Type B pancreatic cell (in vitro differentiated cells): Measurements from ENCODE around the gene NRAP. TPM values are rescaled to one million over a fixed set of nuclear protein-coding genes. Genes with fewer than 3 reads are reported as not detected.

Source experiments
- DNase-seq: peaks from one replicate; pipeline ENCODE4 v3.0.0; 2021; ENCODE audit warnings: mixed read lengths; ENCODE audit not compliant: unreplicated experiment; ENCODE audit errors: extremely low spot score
- H3K27ac Mint-ChIP-seq: 2 replicates; pipeline ENCODE4 v1.8.0; 2021; ENCODE audit warnings: mild to moderate bottlenecking, mixed read lengths
- H3K27me3 Mint-ChIP-seq: 2 replicates; pipeline ENCODE4 v1.8.0; 2021; ENCODE audit warnings: mixed read lengths
- H3K36me3 Mint-ChIP-seq: 2 replicates; pipeline ENCODE4 v1.8.0; 2021; ENCODE audit warnings: mixed read lengths
- H3K4me1 Mint-ChIP-seq: one replicate; pipeline ENCODE4 v1.8.0; 2021; ENCODE audit warnings: mixed read lengths; ENCODE audit not compliant: unreplicated experiment
- H3K4me3 Mint-ChIP-seq: 2 replicates; pipeline ENCODE4 v1.8.0; 2021; ENCODE audit warnings: mild to moderate bottlenecking, mixed read lengths
- H3K9me3 Mint-ChIP-seq: 2 replicates; pipeline ENCODE4 v1.8.0; 2021; ENCODE audit warnings: mixed read lengths
- CTCF ChIP-seq: fragments of 200-600 bp; sonication (generic); conservative IDR thresholded peaks from 2 replicates; pipeline ENCODE4 v1.5.0; 2021; ENCODE audit warnings: antibody characterized with exemption, mild to moderate bottlenecking
- total RNA-seq: library from RNA; stranded (reverse); gene quantifications from 2 replicates; pipeline ENCODE4 v1.2.1, GENCODE V29; 2021; ENCODE audit warnings: low replicate concordance

NRAP gene
- total RNA-seq, 1 donor from 2014 or later = not detected

- H3K27me3 Mint-ChIP-seq = peaks cover 33% of the 10 kb centered on the region
- H3K9me3 Mint-ChIP-seq = no peaks in the 10 kb centered on the region
- DNase-seq = no peak
- H3K27ac Mint-ChIP-seq = no peak overlapping the region
- TF ChIP-seq CTCF = no peak
- H3K4me1 Mint-ChIP-seq = no peaks in the 10 kb centered on the region
- H3K36me3 Mint-ChIP-seq = no peaks in the 10 kb centered on the region
- H3K4me3 Mint-ChIP-seq = no peak overlapping the region
Measured at GRCh38 chr10:113625461-113626186, 38.2 kb downstream of the NRAP start.

- Mint-ChIP-seq H3K27ac (no peak overlapping the region), H3K9me3 (no peaks in the 10 kb centered on the region), H3K4me1 (no peaks in the 10 kb centered on the region), H3K36me3 (no peaks in the 10 kb centered on the region), H3K4me3 (no peak overlapping the region), H3K27me3 (peaks cover 37% of the 10 kb centered on the region)
- no peak for TF ChIP-seq CTCF
- no peak for DNase-seq
Measured at GRCh38 chr10:113622831-113623230, 41.0 kb downstream of the NRAP start.

- H3K36me3 Mint-ChIP-seq = no peaks in the 10 kb centered on the region
- DNase-seq = no peak
- no peaks in the 10 kb centered on the region for H3K9me3 Mint-ChIP-seq
- no peak for TF ChIP-seq CTCF
- peaks cover 2% of the 10 kb centered on the region for H3K4me1 Mint-ChIP-seq
- H3K4me3 Mint-ChIP-seq = no peak overlapping the region
- peaks cover 47% of the 10 kb centered on the region for H3K27me3 Mint-ChIP-seq
- no peak overlapping the region for H3K27ac Mint-ChIP-seq
Measured at GRCh38 chr10:113621799-113622198, 42.0 kb downstream of the NRAP start.

GRCh38 chr10:113620936-113621335 lies 42.9 kb downstream of the NRAP start:
- DNase-seq = no peak
- Mint-ChIP-seq H3K36me3 (no peaks in the 10 kb centered on the region), H3K4me3 (no peak overlapping the region), H3K27me3 (peaks cover 54% of the 10 kb centered on the region), H3K9me3 (no peaks in the 10 kb centered on the region), H3K27ac (no peak overlapping the region), H3K4me1 (peaks cover 4% of the 10 kb centered on the region)
- TF ChIP-seq CTCF = no peak

- Mint-ChIP-seq H3K27ac (no peak overlapping the region), H3K27me3 (peaks cover 58% of the 10 kb centered on the region), H3K36me3 (no peaks in the 10 kb centered on the region), H3K4me1 (peaks cover 4% of the 10 kb centered on the region), H3K9me3 (no peaks in the 10 kb centered on the region), H3K4me3 (no peak overlapping the region)
- DNase-seq = no peak
- no peak for TF ChIP-seq CTCF
Measured at GRCh38 chr10:113620511-113620910, 43.3 kb downstream of the NRAP start.
